HFF-Myc (cell line): ENCODE results near the gene TGM3.

Experiments
- DNase-seq: peaks from one replicate; pipeline ENCODE4 v3.0.0-alpha.2; 2011; ENCODE audit warnings: low read depth; ENCODE audit errors: extremely low read depth
- H3K4me3 ChIP-seq: replicated peaks from 2 replicates; pipeline ENCODE4 v1.5.1; 2011; ENCODE audit warnings: low read depth, mild to moderate bottlenecking, control low read depth, low read length
- TF ChIP-seq, protein P1 (sequence below): IDR thresholded peaks from 2 replicates; pipeline ENCODE4 v1.5.1; 2012; ENCODE audit warnings: mild to moderate bottlenecking, low read depth, low read length, control low read depth; ENCODE audit errors: missing control alignments

Gene TGM3

DNA sequence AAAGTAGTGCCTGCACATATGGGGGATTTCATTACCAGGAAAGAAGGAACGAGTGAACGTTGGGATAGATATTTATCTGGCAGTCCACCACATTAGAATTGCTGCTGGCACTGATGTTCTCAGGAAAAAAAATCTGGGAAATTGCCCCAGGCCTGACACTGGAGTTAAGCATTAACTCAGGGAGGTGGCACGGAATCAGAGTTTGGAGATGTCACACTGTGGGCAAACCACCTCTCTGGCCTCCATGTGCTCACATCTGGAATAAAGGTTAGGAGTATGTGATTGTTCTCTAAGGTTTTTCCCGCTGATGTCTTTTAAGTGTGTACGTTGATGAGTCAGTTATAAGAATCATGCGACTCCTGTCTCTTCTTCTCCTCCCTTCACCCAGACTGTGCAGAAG, 7.9 kb downstream of the TGM3 start:
- no peak for DNase-seq
- TF ChIP-seq, protein P1, sequence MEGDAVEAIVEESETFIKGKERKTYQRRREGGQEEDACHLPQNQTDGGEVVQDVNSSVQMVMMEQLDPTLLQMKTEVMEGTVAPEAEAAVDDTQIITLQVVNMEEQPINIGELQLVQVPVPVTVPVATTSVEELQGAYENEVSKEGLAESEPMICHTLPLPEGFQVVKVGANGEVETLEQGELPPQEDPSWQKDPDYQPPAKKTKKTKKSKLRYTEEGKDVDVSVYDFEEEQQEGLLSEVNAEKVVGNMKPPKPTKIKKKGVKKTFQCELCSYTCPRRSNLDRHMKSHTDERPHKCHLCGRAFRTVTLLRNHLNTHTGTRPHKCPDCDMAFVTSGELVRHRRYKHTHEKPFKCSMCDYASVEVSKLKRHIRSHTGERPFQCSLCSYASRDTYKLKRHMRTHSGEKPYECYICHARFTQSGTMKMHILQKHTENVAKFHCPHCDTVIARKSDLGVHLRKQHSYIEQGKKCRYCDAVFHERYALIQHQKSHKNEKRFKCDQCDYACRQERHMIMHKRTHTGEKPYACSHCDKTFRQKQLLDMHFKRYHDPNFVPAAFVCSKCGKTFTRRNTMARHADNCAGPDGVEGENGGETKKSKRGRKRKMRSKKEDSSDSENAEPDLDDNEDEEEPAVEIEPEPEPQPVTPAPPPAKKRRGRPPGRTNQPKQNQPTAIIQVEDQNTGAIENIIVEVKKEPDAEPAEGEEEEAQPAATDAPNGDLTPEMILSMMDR, result no peak
- no peak overlapping the region for H3K4me3 ChIP-seq

DNA sequence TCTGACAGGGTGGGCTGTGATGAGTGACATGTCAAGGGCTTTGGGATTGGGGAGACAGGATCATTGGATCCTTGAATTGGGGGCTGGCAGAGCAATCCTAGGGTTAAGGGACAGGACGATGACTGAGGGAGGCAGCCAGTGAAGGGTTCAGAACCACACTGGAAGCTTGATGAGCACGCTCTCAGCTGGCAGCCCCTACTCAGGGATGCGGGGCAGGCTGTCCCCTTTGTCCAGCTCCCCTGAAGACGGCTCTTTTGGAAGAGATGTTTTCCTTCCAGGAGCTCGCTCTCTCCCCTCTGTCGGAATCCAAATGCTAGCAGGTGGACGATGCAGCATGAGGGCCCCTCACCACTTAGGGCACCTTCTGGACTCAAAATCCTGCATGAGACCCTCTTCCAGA, 8.4 kb downstream of the TGM3 start:
- no peak for DNase-seq
- TF ChIP-seq, protein P1, result no peak
- H3K4me3 ChIP-seq, result no peak overlapping the region

GRCh38 chr20:2305029-2305428, 9.2 kb downstream of the TGM3 start:
- TF ChIP-seq, protein P1, result no peak
- no peak overlapping the region for H3K4me3 ChIP-seq
- no peak for DNase-seq

DNA sequence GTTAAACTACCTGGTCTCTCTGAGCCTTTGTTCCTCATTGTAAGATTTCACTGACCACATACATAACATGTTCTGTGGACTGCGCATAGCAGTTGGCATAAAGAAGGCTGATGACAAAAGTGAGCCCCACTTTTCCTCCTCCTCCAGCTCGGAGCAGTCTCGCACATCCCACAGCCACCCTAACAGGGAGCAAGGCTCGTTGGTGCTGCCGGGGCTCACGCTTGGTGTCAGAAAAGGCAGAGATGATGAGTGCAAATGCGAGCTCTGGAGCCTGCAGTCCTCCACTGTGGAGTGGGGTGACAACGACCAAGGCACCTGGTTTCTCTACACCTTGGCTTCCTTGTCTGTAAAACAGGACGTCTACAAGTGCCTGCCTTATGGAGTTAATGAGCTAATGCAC, 9.7 kb downstream of the TGM3 start:
- H3K4me3 ChIP-seq, result no peak overlapping the region
- TF ChIP-seq, protein P1, result no peak
- no peak for DNase-seq

GRCh38 chr20:2305946-2306345, 10.1 kb downstream of the TGM3 start:
- no peak overlapping the region for H3K4me3 ChIP-seq
- TF ChIP-seq, protein P1, result no peak
- no peak for DNase-seq

- no peak overlapping the region for H3K4me3 ChIP-seq
- TF ChIP-seq, protein P1, result no peak
- DNase-seq, result no peak
Observed at GRCh38 chr20:2307136-2307535, 11.3 kb downstream of the TGM3 start.

GRCh38 chr20:2311329-2311728, 15.5 kb downstream of the TGM3 start:
- H3K4me3 ChIP-seq, result no peak overlapping the region
- DNase-seq, result no peak
- TF ChIP-seq, protein P1, result no peak
